GM11168 (cell line): ENCODE data around the gene ASB18.

ENCODE experiments used
- in situ Hi-C: fragments of 300-500 bp; cut with MboI; formaldehyde crosslinking; loops from one replicate; pipeline ENCODE4 v1.12.0; 2022; ENCODE audit warnings: low sequenced_read_pairs; ENCODE audit not compliant: unreplicated experiment

ASB18 gene

DNA sequence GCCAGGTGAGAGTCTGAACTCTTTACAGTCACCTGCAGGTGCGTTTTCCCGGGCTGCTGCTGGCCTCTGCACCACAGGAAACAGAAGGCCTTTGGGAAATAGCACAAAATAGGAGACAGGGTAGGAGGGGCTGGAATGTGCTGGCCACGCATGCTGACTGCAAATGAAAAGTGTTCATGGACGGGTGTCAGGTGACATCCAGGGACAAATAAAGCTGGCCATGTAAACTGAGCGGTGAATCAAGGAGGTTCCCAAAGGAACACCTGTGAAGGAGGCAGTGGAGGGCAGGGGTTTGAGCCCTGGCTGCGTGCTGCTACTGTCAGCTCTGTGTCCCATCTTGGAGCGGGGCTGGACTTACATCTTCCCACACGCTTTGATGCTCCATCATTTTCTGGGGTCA, 53.7 kb downstream of the ASB18 start:
- in situ Hi-C loops = no loop called here

GRCh38 chr2:236209996-236210395, 54.2 kb downstream of the ASB18 start:
- in situ Hi-C loops = no loop called here

DNA sequence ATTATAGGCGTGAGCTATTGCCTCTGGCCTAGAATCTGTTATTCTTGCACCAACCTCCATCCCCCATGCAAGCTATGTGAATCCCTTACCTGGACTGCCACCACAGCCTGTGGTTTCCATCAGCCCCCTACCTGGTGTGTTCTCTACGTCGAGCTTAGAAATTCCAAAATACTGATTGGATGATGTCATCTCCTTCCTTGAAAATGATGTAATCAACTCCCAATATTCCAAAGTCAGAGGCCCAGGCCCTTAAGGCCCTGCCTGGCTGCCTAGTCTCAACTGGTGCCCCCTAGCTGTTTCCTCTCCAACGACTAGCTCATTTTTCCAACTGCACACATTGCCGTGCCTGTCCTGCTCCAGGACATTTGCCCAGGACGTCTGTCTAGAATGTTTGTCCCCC, 54.7 kb downstream of the ASB18 start:
- in situ Hi-C loops = no loop called here

DNA sequence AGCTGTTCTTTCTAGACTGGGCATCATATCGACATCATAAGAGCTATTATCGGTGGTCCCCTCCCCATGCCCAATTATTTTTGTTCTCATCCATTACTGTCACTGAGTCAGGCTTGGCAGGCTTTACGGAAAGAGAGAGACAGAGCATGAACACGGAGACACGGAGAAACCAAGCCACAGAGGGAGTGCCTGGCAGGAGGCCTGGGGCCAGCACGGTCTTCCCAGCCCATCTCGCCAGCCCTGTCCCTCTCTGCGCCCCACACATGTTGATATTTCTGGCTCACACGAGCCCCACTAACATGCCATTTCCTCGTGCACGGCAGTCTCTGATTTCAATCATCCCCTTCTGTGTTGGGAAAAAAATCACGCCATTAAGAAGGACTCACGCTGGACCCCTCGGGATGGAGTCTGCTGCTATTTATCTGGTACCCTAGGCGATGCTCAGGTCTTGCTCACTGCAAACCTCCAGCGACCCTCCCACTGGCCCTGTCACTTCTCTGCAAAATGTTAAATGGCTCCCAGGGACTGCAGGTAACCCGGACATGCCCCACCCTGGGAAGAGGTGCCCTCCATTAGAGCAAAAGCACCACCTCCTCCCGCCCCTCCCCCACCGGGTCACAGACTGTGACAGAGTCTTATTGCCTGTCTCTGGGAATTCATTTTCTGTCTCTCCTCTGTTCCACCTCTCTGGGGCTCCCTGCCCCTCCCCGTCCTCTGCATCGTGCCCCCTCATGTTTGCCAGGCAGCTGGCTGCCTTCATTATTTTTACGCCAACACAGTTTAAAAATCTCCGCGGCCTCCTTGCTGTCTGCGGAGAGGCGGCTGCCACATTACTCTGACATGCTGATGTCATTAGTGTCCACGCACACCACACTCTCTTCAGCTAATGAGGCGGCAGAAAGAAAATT, 55.9 kb downstream of the ASB18 start:
- in situ Hi-C loops = no loop called here

GRCh38 chr2:236207472-236207871, 56.7 kb downstream of the ASB18 start:
- in situ Hi-C loops = no loop called here

DNA sequence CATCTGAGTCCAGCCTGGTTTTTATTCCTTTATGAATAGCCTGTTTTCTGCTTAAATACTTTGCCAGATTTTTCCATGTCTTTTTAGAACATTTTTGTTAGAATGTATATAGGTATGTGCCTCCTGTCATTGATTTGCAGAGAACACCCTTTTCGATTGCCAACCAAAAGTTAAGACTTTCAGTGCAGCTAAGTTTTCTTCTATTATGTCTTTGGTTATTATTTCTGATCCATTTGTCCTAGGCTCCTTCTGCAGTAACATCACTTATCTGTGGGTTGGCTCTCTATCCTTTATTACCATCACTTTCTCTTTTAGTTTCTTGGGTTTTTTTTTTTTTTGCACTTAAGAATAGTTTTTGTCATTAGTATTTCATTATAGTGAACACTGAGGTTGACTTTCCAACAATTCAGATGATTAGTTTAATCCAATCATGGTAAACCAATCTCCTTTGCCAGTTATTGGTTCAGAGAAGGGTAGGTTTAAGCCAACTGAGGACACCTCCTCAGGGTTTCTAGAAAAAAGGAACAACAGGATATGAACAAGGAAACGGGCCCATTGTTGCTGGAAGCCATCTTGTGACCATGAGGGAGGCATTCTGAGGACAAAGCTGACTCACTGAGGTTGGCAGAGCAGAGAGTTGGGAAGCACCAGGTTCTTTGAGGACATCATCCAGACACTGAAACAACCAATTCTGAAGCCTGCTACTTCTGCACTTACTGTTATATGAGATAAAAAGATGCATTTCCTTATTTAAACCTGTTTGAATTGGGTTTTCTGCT, 58.1 kb downstream of the ASB18 start:
- in situ Hi-C loops = no loop called here

DNA sequence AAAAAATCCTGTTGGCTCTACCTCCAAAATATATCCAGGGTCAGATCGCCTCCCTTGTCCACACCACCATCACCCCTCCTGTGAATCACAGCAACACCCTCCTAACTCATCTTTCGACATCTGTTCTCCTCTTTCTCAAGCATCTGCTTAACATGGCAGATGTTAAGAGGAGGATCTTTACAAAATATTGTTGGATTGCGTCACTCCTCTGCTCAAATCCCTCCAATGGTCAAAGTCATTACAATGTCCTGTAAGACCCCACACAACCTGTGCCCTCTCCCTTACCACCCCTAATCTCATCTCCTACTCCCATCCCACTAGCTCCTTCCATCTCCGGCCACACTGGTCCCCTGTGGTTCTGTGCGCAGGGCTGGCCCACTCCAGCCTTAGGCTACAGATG, 59.3 kb downstream of the ASB18 start:
- in situ Hi-C loops = no loop called here

DNA sequence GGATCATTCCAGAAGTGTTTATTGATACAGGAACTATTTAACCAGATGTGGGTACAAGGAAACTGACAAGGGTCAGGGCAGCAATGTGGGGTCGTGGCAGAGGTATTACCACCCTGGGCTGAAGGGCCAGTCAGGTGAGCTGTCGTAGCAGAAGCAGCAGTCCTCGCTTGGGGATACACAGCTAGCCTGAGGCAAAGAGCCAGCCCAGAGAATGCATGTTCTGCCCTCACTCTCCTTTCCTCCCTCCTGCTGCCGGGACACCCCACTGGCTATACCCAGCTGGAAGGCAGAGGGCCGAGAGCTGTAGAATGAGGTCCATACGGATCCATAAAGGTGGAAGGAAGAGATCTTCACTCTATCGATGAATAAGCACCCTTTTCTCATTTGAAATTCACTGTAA, 63.8 kb downstream of the ASB18 start:
- in situ Hi-C loops = no loop called here

DNA sequence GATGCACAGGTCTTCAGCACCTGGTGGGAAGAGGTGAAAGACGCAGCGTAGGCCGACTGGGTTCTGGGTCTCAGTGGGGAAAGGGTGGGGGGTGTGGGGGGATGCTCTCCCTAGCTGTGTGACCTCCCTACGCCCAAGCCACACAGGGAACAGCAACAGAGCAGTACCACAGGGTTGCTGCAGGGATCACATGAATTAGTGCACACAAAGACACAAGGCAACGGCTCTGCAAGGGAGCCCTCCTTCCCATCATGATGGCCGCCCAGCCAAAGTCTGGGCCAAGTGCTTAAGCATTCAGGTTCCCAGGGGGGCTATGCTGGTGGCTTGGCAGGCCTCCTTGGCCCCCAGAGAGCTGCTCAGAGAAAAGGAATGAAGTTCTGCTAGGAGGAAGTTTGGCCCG, 67.8 kb downstream of the ASB18 start:
- in situ Hi-C loops = no loop called here

- in situ Hi-C loops = no loop called here
Observed at GRCh38 chr2:236195726-236196125, 68.5 kb downstream of the ASB18 start.

GRCh38 chr2:236194786-236195185, 69.4 kb downstream of the ASB18 start:
- in situ Hi-C loops = no loop called here

- in situ Hi-C loops = no loop called here
Observed at GRCh38 chr2:236193026-236193425, 71.2 kb downstream of the ASB18 start.

DNA sequence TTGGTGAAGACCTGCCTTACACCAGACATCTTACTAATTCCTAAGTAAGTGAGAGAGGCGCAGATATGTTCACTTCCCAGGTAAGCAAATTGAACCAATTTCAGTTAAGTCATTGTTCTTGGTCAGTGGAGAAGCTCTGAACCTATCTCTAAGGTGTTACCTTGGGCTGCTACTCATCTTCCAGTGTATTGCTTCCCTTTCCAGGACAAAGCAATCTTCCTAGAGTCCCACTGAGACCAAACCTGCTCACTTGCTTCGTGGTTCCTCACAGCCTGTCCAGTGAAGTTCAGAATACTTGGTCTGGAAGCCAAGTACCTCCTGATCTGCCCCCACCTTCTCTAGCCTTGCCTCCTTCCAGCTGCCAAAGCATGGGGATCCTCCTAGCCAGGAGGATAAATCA, 73.5 kb downstream of the ASB18 start:
- in situ Hi-C loops = no loop called here

GRCh38 chr2:236184701-236185100, 79.5 kb downstream of the ASB18 start:
- in situ Hi-C loops = loop anchor here (10.0 kb wide), 1 partner anchor 410 kb away; no protein-coding TSS in a partner anchor

DNA sequence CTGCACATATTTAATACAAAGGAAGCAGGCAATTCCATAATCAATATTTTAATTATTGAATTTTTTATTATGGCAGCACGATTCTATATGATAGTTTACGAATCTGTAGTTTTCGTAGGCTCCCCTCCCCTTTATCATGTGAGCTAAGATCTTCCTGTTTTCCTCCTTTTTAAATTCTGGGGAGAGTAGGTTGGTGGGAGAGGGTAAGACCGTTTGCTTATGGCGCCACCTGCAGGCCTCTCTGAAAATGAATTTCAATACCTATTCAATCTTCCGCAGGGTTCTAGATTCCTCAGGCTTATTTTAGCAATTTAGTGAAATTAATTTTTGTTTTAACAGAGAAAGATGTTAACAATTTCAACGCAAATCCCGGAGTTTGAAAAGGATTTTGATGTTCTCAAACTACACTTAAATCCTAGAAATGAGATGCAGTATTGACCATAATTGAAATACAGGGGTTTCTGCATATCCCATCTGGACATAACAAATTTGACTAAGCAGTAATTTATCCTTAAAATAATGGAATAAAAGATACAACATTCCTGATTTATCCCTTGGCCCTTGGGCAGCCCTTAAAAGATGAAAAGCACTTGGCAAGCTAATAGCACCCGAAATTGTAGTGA, 83.3 kb downstream of the ASB18 start:
- in situ Hi-C loops = loop anchor here (10.0 kb wide), 1 partner anchor 406 kb away; no protein-coding TSS in a partner anchor

- in situ Hi-C loops = loop anchor here (10.0 kb wide), 1 partner anchor 405 kb away; no protein-coding TSS in a partner anchor
Observed at GRCh38 chr2:236180076-236180816, 84.0 kb downstream of the ASB18 start.

GRCh38 chr2:236179236-236180075, 84.8 kb downstream of the ASB18 start:
- in situ Hi-C loops = loop anchor here (10.0 kb wide), 1 partner anchor 405 kb away; no protein-coding TSS in a partner anchor

- in situ Hi-C loops = no loop called here
Observed at GRCh38 chr2:236178890-236179235, 85.3 kb downstream of the ASB18 start.
